Colonic mucosa (tissue), 4 donors: Measurements from ENCODE around the gene PRKCA. TPM values are rescaled to one million over a fixed set of nuclear protein-coding genes. Genes with fewer than 3 reads are reported as not detected.

ENCODE experiments used
- DNase-seq: peaks from one replicate; pipeline ENCODE4 v3.0.0-alpha.2; 2020
- H3K27ac ChIP-seq: fragments of 200-600 bp; one replicate; pipeline ENCODE4 v1.8.0; 2021
- H3K27me3 ChIP-seq: fragments of 200-600 bp; one replicate; pipeline ENCODE4 v1.8.0; 2021
- H3K36me3 ChIP-seq: fragments of 200-600 bp; one replicate; pipeline ENCODE4 v1.8.0; 2021
- H3K4me1 ChIP-seq: fragments of 200-600 bp; one replicate; pipeline ENCODE4 v1.8.0; 2021; ENCODE audit warnings: mild to moderate bottlenecking
- H3K4me3 ChIP-seq: fragments of 200-600 bp; one replicate; pipeline ENCODE4 v1.8.0; 2021
- H3K9ac ChIP-seq, 2 donors: one replicate each; pipeline ENCODE4 v1.7.0; 2013; ENCODE audit warnings: control low read depth in 2 of 2, low read depth in 2 of 2, low read length in 2 of 2
- H3K9me3 ChIP-seq: fragments of 200-600 bp; one replicate; pipeline ENCODE4 v1.8.0; 2021
- CTCF ChIP-seq: fragments of 200-600 bp; IDR thresholded peaks from one replicate; pipeline ENCODE4 v1.8.0; 2022; ENCODE audit warnings: antibody characterized with exemption, mild to moderate bottlenecking
- intact Hi-C: fragments of 100-400 bp; cut with DNase I; formaldehyde crosslinking; loops from one replicate; pipeline ENCODE4 v1.14.1; 2022
- total RNA-seq, 2 donors: library from RNA; stranded (reverse); fragmentation: NEBNext Ultra II Directional in 1 of 2; extraction: Animal tissue kit (Norgen Biotek cat#: 25700) in 1 of 2; gene quantifications; one replicate each; pipeline ENCODE4 v1.2.1, GENCODE V29; 2021
- donor health status: healthy.
- donor health status: DM: no; HTN: no; CAD: no.
- donor health status: DM: no; HTN: no; CAD: no.

The PRKCA gene
- total RNA-seq, 2 donors from 2014 or later = 40.0 to 41.8 TPM

- H3K9me3 ChIP-seq = no peaks in the 10 kb centered on the region
- no peaks in the 10 kb centered on the region for H3K36me3 ChIP-seq
- no peaks in the 10 kb centered on the region for H3K4me1 ChIP-seq
- H3K9ac ChIP-seq = no peak overlapping the region
- no peak overlapping the region for H3K4me3 ChIP-seq
- no peak for TF ChIP-seq CTCF
- DNase-seq = no peak
- intact Hi-C loops = no loop called here
- H3K27me3 ChIP-seq = no peaks in the 10 kb centered on the region
- no peak overlapping the region for H3K27ac ChIP-seq
These were observed 504.8 kb downstream of the PRKCA start for GRCh38 chr17:66807182-66807581.

- H3K4me3 ChIP-seq = no peak overlapping the region
- no peak overlapping the region for H3K27ac ChIP-seq
- no peaks in the 10 kb centered on the region for H3K36me3 ChIP-seq
- intact Hi-C loops = no loop called here
- no peak for TF ChIP-seq CTCF
- no peaks in the 10 kb centered on the region for H3K9me3 ChIP-seq
- H3K4me1 ChIP-seq = no peaks in the 10 kb centered on the region
- H3K9ac ChIP-seq = no peak overlapping the region
- DNase-seq = no peak
- no peaks in the 10 kb centered on the region for H3K27me3 ChIP-seq
These were observed 507.0 kb downstream of the PRKCA start for GRCh38 chr17:66809408-66809807.

- Histone ChIP-seq H3K27ac (no peak overlapping the region), H3K4me3 (no peak overlapping the region), H3K4me1 (no peaks in the 10 kb centered on the region), H3K36me3 (no peaks in the 10 kb centered on the region), H3K27me3 (no peaks in the 10 kb centered on the region), H3K9ac (no peak overlapping the region), H3K9me3 (no peaks in the 10 kb centered on the region)
- intact Hi-C loops = no loop called here
- DNase-seq = no peak
- no peak for TF ChIP-seq CTCF
These were observed 508.7 kb downstream of the PRKCA start for GRCh38 chr17:66810951-66811682.

- Histone ChIP-seq H3K27me3 (no peaks in the 10 kb centered on the region), H3K9me3 (no peaks in the 10 kb centered on the region), H3K4me1 (no peaks in the 10 kb centered on the region), H3K36me3 (no peaks in the 10 kb centered on the region), H3K9ac (no peak overlapping the region), H3K4me3 (no peak overlapping the region), H3K27ac (no peak overlapping the region)
- TF ChIP-seq CTCF = no peak
- intact Hi-C loops = no loop called here
- no peak for DNase-seq
These were observed 509.3 kb downstream of the PRKCA start for GRCh38 chr17:66811683-66812054.

- Histone ChIP-seq H3K36me3 (no peaks in the 10 kb centered on the region), H3K4me3 (no peak overlapping the region), H3K4me1 (no peaks in the 10 kb centered on the region), H3K27me3 (no peaks in the 10 kb centered on the region), H3K9me3 (no peaks in the 10 kb centered on the region), H3K27ac (no peak overlapping the region), H3K9ac (no peak overlapping the region)
- no peak for DNase-seq
- intact Hi-C loops = no loop called here
- no peak for TF ChIP-seq CTCF
These were observed 510.2 kb downstream of the PRKCA start for GRCh38 chr17:66812571-66812970.
